Forelimb muscle (tissue), 1 donor: ENCODE measurements around the gene SFXN3. TPM values are rescaled to one million over a fixed set of nuclear protein-coding genes. Genes with fewer than 3 reads are reported as not detected.

Experiments used
- DNase-seq: peaks from one replicate; pipeline ENCODE4 v3.0.0-alpha.2; 2013; ENCODE audit warnings: low read depth
- polyA plus RNA-seq: library from polyadenylated mRNA; unstranded; fragments of 120-200 nt; gene quantifications from one replicate; pipeline ENCODE4 v1.2.1, GENCODE V29; 2013; ENCODE audit not compliant: insufficient read length

Gene SFXN3
- polyA plus RNA-seq, 1 donor: 22.5 TPM

DNA sequence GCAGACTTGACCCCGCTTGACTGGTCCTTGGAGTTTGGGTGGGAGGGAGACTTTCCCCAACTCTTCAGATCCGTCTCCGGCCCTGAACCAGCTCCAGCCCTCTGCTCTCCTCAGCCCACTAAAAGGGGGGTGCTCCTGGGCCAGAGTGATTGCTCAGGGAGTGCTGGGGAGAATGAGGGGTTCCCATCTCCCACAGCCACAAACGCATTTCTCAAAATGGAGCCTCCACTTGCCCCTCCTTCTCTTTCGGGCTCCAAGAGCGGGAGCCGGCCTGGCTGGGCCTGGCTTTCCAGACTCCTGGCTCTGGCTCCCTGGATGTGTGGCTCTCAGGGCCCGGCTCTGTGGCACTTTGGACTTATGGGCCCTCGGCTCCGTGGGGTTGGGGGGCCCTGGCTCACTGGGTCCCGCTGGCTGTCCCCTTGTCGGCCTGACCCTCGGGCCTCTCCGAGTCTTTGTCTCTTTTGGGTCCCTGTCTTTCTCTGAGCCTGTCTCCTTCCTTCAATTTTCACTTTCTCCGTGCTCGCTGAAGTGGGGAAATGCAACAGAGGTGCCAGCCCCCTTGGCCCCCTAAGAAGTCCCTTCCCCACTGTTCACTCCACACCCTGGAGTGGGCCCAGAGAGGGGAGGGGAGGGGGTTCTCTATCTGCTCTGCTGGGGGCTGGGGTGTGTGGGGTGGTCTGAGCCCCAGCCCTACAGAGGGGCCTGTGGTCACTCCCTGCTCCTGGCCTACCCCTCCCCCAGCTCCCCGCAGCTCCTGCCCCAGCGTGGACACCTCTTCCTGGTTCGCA is 30.7 kb upstream of the SFXN3 start:
- DNase-seq: no peak

DNA sequence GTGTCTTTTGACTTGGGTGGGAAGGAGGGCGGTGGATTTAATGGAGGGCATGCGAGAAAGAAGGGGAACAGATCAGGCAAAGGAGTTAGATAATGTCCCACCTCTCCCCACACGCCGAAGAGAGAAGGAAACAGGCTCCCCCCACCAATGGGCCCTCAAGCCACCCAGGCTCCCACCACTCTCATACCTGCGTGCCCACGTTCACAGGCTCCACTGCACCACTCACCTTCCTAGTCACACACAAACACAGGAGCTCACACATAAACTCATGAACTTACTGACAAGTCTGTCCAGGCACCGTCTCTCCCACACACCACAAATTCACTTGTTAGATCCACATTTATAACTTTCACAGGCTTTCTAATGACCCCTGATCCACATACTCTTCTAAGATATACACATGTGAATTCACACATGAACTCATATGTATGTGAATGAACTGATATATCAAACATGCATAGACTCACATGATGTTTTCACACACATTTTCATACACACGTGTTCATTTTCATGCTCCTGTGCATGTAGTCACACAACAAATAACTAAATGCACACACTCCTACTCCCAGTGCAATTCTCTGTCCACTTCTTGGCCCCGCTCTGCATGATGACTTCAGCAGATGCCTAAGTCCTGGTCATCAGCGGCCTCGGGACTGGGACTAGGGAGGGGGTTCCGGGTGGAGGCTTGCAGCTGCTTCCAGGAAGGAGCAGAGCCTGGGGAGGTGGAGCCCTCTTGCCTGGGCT is 29.9 kb upstream of the SFXN3 start:
- no peak for DNase-seq

DNA sequence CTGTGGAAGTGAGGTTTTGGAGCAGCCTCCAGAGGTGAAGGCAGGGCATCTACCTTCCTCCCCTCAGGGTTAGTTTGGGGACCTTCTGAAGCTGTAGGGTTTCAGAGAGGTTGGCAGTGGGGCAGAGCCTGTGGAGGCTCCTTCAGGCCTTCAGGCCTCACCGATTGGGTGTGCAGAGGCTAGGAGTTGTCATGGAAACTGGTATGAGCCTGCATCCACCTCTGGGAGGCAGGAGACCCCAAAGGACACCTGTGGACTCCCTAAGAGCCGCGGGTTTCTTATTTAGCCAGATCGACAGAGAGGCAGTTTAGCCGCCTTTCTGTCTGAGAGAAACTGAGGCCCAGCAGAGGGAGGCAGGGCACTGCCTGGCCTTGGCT is 29.4 kb upstream of the SFXN3 start:
- DNase-seq: no peak

DNA sequence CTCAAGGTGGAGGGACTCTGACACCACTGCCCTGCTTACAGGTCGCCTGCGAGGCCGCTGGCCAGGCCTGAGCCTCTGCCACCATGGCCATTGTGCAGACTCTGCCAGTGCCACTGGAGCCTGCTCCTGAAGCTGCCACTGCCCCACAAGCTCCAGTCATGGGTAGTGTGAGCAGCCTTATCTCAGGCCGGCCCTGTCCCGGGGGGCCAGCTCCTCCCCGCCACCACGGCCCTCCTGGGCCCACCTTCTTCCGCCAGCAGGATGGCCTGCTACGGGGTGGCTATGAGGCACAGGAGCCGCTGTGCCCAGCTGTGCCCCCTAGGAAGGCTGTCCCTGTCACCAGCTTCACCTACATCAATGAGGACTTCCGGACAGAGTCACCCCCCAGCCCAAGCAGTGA is 28.6 kb upstream of the SFXN3 start:
- DNase-seq: no peak

DNA sequence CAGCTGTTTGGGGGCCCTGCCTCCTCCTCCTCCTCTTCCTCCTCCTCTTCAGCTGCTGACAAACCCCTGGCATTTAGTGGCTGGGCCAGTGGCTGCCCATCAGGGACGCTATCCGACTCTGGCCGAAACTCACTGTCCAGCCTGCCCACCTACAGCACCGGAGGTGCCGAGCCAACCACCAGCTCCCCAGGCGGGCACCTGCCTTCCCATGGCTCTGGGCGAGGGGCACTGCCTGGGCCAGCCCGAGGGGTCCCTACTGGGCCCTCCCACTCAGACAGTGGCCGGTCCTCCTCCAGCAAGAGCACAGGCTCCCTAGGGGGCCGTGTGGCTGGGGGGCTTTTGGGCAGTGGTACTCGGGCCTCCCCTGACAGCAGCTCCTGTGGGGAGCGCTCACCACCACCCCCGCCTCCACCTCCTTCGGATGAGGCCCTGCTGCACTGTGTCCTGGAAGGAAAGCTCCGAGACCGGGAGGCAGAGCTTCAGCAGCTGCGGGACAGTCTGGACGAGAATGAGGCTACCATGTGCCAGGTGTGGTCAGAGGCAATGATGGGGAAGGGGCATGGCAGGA is 27.3 kb upstream of the SFXN3 start:
- no peak for DNase-seq

DNA sequence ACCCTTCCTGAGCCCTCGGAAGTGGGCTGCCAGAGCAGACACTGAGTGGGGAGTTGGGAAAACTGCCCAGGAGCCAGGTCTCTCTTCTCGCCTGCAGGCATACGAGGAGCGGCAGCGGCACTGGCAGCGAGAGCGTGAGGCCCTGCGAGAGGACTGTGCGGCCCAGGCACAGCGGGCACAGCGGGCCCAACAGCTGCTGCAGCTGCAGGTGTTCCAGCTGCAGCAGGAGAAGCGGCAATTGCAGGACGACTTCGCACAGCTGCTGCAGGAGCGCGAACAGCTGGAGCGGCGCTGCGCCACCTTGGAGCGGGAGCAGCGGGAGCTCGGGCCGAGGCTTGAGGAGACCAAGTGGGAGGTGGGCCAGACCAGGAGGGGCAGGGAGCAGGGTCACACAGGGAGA is 25.7 kb upstream of the SFXN3 start:
- no peak for DNase-seq

DNA sequence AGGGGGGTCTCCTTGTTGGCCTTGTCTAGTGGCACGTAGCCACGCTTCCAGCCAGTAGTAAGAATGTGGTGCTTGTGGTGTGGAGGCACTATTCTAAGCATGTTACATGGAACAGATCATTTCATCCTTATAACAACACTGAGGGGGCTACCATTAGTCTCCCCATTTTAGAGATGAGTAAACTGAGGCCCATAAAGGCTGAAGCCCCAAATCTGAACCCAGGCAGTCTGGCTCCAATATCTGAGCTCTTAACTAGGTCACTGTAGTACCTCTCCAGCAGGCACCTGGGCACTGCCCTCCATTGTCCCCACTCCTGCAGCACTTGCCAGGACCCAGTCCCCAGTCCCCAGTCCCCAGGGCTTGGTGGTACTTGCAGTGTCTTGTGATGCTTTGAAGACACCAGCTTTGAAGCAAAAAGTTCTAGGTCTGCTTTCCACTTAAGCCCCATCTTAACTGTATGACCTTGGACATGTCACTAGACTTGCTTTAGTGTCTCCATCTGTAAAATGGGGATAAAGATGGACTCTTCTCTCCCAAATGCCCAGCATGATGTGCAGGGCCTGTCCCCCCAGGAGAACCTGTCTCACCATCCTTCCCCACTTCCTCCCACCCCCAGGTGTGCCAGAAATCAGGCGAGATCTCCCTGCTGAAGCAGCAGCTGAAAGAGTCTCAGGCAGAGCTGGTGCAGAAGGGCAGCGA is 25.0 kb upstream of the SFXN3 start:
- no peak for DNase-seq

DNA sequence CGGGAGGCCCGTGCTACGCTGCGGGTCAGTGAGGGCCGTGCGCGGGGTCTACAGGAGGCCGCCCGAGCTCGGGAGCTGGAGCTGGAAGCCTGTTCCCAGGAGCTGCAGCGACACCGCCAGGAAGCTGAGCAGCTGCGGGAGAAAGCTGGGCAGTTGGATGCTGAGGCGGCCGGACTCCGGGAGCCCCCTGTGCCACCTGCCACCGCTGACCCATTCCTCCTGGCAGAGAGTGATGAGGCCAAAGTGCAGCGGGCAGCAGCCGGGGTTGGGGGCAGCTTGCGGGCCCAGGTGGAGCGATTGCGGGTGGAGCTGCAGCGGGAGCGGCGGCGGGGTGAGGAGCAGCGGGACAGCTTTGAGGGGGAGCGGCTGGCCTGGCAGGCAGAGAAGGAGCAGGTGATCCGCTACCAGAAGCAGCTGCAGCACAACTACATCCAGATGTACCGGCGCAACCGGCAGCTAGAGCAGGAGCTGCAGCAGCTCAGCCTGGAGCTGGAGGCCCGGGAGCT is 24.4 kb upstream of the SFXN3 start:
- no peak for DNase-seq

DNA sequence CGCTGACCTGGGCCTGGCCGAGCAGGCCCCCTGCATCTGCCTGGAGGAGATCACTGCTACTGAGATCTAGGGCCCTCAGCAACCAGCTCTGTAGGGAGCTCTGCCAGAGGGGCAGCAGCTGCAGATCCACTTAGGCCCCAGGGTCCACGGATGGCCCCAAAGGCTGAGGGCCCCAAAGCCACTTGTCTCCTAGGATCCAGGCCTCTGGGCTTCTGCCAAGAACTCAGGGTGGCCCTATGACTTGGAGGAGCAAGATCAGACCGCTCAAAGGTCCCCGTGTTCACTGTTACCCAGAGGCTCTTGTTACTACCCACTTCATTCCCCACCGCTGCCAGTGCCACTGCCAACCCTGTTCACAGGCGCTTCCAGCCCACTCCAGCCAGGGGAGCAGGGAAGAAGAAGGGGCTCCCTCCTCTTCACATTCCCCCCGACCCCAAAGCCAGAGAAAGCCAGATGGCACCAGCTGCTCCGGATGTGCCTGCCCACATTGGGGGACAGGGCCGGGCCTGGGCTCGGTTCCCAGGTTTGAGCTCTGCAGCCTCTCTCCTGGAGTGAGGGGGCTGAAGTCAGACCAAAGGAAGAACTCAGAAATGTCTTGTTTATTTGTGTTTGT is 23.8 kb upstream of the SFXN3 start:
- no peak for DNase-seq

DNA sequence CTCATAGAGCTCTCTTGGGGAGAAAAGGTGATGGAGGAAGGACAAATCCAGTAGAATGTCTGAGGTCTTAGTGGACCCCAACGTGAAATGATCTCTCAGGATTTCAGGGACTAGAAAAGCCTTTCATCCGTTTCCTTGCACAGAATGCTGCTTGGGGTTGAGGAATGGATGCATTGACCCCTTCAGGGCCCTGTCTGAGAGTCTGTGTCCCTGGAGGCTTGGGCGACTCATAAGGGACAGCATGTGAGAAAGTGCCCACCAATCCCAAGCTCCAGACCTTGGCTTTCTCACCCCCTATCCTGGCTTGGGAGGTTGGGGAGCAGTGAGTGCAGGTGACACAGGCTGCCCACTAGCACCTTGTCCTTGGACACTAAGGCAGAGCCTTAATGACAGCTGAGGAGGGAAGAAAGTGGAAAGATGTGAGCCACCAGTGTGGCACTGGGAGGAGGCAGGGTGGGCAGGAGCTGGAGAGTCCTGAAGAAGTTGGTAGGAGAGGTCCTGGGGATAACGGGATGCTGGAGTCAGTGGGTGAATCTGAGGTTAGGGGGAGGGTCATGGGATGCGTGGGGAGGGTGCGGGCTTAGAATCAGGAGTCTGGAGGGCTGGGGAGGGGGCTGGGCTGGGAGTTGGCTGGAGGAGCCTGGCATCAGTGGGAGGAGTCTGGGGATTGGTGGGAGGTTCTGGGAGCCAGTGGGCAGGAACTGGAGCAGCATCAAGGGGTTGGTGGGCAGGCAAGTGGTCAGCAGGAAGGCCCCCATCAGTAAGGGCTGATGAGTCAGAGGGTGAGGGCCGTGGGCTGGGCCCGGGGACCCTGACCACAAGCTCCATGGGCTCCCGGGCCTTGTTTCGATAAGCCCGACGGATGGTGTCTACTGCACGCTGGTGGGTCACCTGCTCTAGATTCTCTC is 22.9 kb upstream of the SFXN3 start:
- no peak for DNase-seq

DNA sequence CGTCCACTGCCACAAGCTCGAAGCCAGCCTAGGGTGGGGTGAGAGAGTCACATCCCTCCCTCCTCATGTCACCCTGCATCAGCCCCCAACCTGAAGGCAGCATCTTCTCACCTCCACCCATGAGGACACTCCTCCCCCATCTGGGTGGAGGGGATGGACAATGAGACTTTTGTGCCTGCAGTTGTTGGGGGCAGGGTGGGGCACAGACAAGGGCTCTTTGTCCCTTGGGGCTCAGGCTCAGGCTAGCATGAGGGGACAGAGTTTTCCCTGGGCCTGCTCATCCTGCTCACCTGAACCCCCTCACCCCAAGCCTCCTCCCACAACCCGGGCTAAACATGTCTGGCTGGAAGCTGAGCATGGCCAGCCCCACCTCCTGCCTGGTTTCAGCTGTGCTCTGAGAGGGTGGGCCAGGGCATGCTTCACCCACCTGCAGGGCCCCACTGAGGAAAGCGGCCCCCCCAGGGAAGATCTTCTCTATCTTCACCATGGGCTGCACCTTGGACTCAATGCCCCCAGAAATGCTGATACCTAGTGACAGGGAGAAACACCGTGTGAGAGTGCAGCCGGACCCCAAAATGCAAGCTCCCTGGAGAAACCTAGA is 22.1 kb upstream of the SFXN3 start:
- no peak for DNase-seq

DNA sequence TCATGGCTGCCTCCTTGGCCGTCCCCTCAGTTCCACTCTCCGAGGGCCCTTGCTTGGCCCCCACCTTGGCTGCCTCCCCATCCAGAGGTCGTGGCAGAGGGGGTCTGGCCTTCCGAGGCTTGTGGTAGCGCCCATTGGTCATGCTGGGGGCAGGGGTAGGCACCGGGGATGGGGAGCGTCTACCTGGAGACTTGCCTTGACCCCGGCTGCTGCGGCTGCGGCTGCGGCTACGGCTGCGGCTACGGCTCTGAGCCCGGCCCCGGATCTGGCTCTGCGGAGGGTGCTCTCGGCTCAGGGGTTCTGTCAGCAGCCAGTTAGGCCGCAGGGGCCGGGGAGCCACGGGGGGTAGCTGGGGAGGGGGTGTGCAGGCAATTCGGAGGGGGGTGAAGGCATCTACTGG is 20.7 kb upstream of the SFXN3 start:
- DNase-seq: no peak

DNA sequence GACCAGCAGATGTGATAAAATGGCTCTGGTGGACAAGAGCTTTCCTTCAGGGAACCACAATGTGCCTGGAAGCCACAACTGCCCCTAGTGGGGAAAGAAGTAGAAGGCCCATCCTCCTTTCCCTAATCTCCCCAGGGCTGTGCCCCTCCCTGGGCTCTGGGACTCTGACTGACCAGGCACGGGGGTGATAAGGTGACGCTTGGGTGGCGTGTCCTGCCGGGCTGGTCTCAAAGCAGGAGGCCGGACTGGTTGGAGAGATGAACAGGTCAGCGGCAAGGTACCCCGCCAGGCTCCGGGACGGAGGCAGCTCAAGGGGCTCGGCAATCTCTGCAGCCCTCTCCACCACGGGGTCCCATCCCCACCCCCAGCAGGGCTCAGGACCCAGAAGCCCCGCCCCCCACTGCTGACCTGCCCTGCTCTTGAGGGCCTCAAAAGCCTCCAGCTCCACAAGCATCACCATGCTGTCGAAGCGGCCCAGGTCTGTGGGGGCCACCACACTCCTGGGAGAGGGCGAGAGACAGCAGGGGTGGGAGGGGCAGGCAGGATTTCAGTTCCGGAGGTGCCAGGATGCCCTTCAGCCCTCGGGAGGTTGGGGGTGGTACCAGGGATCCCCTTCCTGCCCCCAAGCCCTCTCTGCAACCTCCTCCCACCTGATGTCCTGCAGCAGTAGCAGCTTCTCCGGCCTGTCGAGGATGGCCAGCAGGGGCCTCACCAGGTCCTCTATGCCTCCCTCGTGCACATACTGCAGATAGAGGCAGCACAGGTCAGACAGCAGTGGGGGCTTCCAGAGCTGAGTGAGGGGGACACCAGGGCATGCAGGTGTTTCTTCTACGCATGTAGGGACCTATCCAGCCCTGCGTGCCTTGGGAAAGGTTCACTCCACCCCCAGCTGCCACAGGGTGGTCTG is 19.3 kb upstream of the SFXN3 start:
- DNase-seq: no peak

DNA sequence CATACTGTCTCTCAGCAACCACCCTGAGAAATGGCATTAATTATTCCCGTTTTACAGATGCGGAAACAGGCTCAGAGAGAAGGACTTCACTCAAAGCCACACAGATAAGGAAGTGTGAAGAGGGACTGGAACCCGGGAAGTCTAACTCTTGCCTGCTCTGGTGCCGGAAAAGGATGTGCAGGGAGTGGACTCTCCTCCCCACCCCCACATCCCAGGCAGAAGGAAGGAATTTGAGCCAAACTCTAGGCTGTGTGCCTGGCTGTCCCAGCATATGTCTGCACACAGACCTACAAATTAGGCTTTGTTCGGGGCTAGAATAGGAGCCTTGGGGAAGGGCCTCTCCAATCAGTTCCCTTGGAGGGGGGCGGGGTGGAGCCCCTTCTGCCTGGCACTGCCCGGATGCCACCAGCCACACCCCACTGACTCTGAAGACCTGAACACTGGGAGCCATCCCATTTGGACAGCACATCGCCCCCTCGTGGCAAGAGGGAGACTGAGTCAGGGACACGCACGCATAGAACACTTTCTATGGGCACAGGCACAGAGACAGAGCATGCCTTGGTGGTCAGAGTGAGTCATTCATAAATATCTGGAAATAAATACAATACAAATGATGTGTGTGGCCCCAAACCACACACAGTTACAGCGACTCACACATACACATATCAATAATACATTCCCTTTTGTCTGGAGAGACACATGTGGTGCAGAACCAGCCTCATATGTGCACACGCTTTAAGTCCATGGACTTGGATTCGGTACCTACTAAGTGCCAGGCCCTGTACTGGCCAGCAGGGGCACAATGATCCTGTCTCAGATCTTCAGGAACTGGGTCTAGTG is 18.3 kb upstream of the SFXN3 start:
- no peak for DNase-seq

DNA sequence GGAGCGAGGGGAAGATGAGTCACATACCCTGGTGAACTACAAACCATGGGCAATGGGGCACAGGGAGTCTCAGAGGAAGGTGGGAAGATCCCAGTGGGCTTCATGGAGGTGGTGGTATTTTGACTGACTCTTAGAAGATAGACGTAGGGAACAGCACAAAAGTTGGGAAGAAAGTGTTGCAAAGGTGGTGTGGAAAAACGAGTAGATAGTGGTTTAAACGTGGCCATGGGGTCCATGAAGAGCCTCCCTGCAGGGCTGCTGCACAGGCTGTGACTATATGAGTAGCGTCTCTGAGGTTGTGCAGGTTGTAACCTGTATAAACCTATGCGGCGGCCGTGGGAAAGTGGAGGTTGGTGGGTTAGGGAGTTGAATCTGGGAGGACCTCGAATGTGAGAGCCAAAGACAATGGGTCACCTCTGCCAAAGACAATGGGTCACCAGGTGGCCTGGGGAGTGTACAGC is 17.6 kb upstream of the SFXN3 start:
- DNase-seq: no peak

DNA sequence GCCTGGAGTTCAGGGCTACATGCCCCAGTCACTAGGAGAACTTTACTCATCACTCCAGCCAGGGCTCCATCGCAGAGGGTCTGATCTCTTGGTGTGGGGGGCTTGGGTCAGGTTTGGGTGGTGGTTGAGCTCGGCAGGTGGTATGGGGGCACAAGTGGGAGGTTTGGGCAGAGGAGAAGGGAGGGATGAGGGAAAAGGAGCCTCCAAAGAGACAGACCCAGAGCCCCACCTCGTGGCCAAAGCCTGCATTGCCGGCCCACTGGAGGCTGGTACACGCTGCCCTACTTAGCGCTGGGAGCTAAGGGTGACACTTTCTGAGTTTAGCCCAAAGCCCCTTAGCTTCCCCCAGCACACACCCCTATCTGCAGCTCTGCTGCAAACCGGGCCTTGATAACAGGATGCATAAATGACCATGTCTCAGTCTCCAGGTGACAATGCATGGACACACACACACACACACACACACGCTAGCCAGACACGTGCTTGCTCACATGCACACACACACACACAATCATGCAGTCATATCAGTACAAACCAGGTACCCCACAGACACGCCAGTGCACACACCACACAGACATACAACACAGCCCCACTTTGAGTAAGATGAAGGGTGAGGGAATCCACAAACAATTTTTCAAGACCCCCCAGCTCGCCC is 16.7 kb upstream of the SFXN3 start:
- no peak for DNase-seq

DNA sequence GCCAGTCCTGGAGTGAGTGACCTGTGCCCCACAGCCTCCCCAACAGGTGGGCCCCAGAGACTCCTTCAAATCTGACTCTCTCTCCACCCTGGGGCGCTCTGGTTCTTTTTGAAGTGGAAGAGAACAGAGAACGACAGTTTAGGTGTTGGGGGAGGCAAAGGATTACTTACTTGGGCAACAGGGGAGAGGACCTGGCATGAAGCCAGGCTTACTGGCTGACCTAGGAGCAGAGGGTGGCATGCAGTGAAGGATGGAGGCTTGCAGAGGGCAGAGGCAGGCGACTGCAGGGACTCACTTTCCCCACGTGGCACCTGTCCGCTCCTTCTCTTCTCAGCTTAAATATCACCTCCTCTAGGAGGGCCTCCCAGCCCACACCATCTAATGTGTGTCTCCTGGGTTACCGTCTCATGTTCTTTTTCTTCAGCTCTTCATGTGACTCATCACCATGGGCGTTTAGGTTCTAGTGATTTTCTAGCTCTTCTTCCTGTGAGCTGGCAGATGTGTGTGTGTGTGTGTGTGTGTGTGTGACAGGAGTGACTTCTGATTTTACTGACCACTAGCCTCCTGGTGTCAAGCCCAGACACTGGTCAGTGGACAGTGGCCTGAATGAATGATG is 16.0 kb upstream of the SFXN3 start:
- no peak for DNase-seq
